ENCODE results near the gene NEO1.

The NEO1 gene

GRCh38 chr15:73287019-73287418 is 234.8 kb downstream of the NEO1 start:
- no peak overlapping the region for H3K4me2 ChIP-seq (ENCODE audit: low read depth, low read length)
- H3K9ac ChIP-seq (ENCODE audit: low read length), result no peak overlapping the region
- H3K4me1 ChIP-seq (ENCODE audit: low read length), result peaks cover 8% of the 10 kb centered on the region; the same call in 1 of the 2 replicates
- no peaks in the 10 kb centered on the region for H3F3A ChIP-seq (ENCODE audit: insufficient read depth, low read length)
- no peaks in the 10 kb centered on the region for H3K9me2 ChIP-seq (replicated peaks; ENCODE audit: insufficient read depth, low read length)
- no peaks in the 10 kb centered on the region for H3K36me3 ChIP-seq (replicated peaks; ENCODE audit: insufficient read depth, low read length)
- no peaks in the 10 kb centered on the region for H3K9me3 ChIP-seq (replicated peaks; ENCODE audit: insufficient read depth, low read length)
- no peak for DNase-seq
- no peak overlapping the region for H3K27ac ChIP-seq (ENCODE audit: low read length)
- H2AFZ ChIP-seq (ENCODE audit: low read length), result no peak overlapping the region
- H3K79me2 ChIP-seq (ENCODE audit: low read length), result no peaks in the 10 kb centered on the region
- no peaks in the 10 kb centered on the region for H4K20me1 ChIP-seq (ENCODE audit: insufficient read depth, low read length)
- no peaks in the 10 kb centered on the region for H3K27me3 ChIP-seq (replicated peaks; ENCODE audit: insufficient read depth, low read length)
- TF ChIP-seq EZH2 (optimal IDR thresholded peaks at IDR 0.05; ENCODE audit: low read depth, low read length) (no peak), EZH2phosphoT487 (IDR thresholded peaks at IDR 0.05; ENCODE audit: low read length) (no peak)
- TF ChIP-seq, protein P1, sequence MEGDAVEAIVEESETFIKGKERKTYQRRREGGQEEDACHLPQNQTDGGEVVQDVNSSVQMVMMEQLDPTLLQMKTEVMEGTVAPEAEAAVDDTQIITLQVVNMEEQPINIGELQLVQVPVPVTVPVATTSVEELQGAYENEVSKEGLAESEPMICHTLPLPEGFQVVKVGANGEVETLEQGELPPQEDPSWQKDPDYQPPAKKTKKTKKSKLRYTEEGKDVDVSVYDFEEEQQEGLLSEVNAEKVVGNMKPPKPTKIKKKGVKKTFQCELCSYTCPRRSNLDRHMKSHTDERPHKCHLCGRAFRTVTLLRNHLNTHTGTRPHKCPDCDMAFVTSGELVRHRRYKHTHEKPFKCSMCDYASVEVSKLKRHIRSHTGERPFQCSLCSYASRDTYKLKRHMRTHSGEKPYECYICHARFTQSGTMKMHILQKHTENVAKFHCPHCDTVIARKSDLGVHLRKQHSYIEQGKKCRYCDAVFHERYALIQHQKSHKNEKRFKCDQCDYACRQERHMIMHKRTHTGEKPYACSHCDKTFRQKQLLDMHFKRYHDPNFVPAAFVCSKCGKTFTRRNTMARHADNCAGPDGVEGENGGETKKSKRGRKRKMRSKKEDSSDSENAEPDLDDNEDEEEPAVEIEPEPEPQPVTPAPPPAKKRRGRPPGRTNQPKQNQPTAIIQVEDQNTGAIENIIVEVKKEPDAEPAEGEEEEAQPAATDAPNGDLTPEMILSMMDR (IDR thresholded peaks at IDR 0.05; ENCODE audit: low read length), result no peak
- no peak overlapping the region for H3K4me3 ChIP-seq (ENCODE audit: low read length)

GRCh38 chr15:73291441-73291840 is 239.2 kb downstream of the NEO1 start:
- Histone ChIP-seq H3K27me3 (replicated peaks; ENCODE audit: insufficient read depth, low read length) (no peaks in the 10 kb centered on the region), H2AFZ (ENCODE audit: low read length) (no peak overlapping the region), H3K36me3 (replicated peaks; ENCODE audit: insufficient read depth, low read length) (no peaks in the 10 kb centered on the region), H3K9me2 (replicated peaks; ENCODE audit: insufficient read depth, low read length) (no peaks in the 10 kb centered on the region), H3K27ac (ENCODE audit: low read length) (no peak overlapping the region), H4K20me1 (ENCODE audit: insufficient read depth, low read length) (no peaks in the 10 kb centered on the region), H3K4me1 (ENCODE audit: low read length) (peaks cover 8% of the 10 kb centered on the region; the same call in 1 of the 2 replicates), H3K4me2 (ENCODE audit: low read depth, low read length) (no peak overlapping the region), H3F3A (ENCODE audit: insufficient read depth, low read length) (no peaks in the 10 kb centered on the region), H3K79me2 (ENCODE audit: low read length) (no peaks in the 10 kb centered on the region), H3K9me3 (replicated peaks; ENCODE audit: insufficient read depth, low read length) (no peaks in the 10 kb centered on the region), H3K9ac (ENCODE audit: low read length) (no peak overlapping the region), H3K4me3 (ENCODE audit: low read length) (no peak overlapping the region)
- DNase-seq, result no peak
- TF ChIP-seq EZH2phosphoT487 (IDR thresholded peaks at IDR 0.05; ENCODE audit: low read length), result no peak
- TF ChIP-seq, protein P1 (IDR thresholded peaks at IDR 0.05; ENCODE audit: low read length), result no peak
- no peak for TF ChIP-seq EZH2 (optimal IDR thresholded peaks at IDR 0.05; ENCODE audit: low read depth, low read length)

DNA sequence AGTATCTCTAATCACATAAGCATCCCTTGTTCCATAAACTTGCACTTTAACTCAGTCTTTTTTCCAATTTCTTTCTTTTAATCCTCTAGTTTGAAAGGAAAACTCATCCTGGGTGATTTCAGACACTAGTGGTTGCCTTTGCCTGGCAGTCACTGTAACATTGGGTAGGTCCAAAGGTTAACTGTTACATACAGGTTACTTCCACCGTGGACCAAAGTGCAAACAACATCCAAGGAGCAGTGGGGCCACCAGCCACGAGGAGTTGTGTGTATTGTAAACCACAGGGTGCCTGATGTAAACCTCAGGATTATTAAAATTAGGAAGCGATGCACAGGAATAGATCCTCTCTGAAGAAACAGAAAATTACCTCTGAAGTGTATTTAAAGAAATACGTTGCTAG is 241.5 kb downstream of the NEO1 start:
- TF ChIP-seq EZH2 (optimal IDR thresholded peaks at IDR 0.05; ENCODE audit: low read depth, low read length), result no peak
- TF ChIP-seq, protein P1 (IDR thresholded peaks at IDR 0.05; ENCODE audit: low read length), result no peak
- no peak for TF ChIP-seq EZH2phosphoT487 (IDR thresholded peaks at IDR 0.05; ENCODE audit: low read length)
- no peaks in the 10 kb centered on the region for H3F3A ChIP-seq (ENCODE audit: insufficient read depth, low read length)
- DNase-seq, result no peak
- H3K36me3 ChIP-seq (replicated peaks; ENCODE audit: insufficient read depth, low read length), result no peaks in the 10 kb centered on the region
- no peaks in the 10 kb centered on the region for H3K27me3 ChIP-seq (replicated peaks; ENCODE audit: insufficient read depth, low read length)
- no peak overlapping the region for H3K4me2 ChIP-seq (ENCODE audit: low read depth, low read length)
- no peaks in the 10 kb centered on the region for H3K9me3 ChIP-seq (replicated peaks; ENCODE audit: insufficient read depth, low read length)
- H3K9me2 ChIP-seq (replicated peaks; ENCODE audit: insufficient read depth, low read length), result no peaks in the 10 kb centered on the region
- no peak overlapping the region for H2AFZ ChIP-seq (ENCODE audit: low read length)
- no peak overlapping the region for H3K27ac ChIP-seq (ENCODE audit: low read length)
- no peak overlapping the region for H3K4me3 ChIP-seq (ENCODE audit: low read length)
- H3K79me2 ChIP-seq (ENCODE audit: low read length), result no peaks in the 10 kb centered on the region
- no peak overlapping the region for H3K9ac ChIP-seq (ENCODE audit: low read length)
- H3K4me1 ChIP-seq (ENCODE audit: low read length), result no peaks in the 10 kb centered on the region
- no peaks in the 10 kb centered on the region for H4K20me1 ChIP-seq (ENCODE audit: insufficient read depth, low read length)
